Effector CD4-positive, alpha-beta T cell (primary cell): ENCODE results near the gene ACTR2.
A peak's percentile ranks its signal among the peaks of the same experiment; 100 is the strongest.

Source experiments
- DNase-seq: peaks from one replicate; pipeline ENCODE4 v3.0.0-alpha.2; 2020

ACTR2 gene

GRCh38 chr2:65281627-65282351 lies 54.2 kb downstream of the ACTR2 start:
- no peak for DNase-seq

GRCh38 chr2:65282477-65283053 lies 54.9 kb downstream of the ACTR2 start:
- no peak for DNase-seq

- no peak for DNase-seq
These were observed 59.7 kb downstream of the ACTR2 start for GRCh38 chr2:65287364-65287763.

GRCh38 chr2:65291216-65292105 lies 63.8 kb downstream of the ACTR2 start:
- no peak for DNase-seq

GRCh38 chr2:65292106-65292400 lies 64.4 kb downstream of the ACTR2 start:
- no peak for DNase-seq

DNA sequence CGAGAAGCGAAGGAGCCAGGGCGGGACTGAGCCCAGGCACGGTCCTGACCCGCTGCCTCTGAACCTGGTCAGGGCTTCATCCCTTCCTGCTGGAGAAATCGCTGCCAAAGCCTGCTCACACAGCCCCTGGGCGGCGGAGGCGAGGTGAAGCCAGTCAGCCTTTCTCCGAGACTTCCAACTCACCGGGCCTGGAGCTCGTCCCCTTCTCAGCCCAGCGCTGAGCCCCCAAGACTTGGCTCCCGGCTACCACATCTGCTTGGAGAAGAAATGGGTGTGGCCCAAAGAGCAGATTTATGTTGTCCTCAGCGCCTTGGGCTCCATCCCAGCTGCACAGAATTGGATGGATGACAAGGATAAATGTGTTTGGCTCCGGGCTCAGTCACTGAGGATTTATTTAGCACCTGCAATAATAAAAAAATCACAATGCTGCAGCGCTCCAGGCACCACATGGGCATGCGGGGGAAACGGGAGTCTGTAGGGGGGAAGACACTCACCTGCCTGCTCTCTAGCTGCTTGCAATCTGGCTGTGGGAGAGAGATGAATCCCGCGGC lies 64.9 kb downstream of the ACTR2 start:
- DNase-seq: no peak

GRCh38 chr2:65293376-65293775 lies 65.7 kb downstream of the ACTR2 start:
- no peak for DNase-seq

DNA sequence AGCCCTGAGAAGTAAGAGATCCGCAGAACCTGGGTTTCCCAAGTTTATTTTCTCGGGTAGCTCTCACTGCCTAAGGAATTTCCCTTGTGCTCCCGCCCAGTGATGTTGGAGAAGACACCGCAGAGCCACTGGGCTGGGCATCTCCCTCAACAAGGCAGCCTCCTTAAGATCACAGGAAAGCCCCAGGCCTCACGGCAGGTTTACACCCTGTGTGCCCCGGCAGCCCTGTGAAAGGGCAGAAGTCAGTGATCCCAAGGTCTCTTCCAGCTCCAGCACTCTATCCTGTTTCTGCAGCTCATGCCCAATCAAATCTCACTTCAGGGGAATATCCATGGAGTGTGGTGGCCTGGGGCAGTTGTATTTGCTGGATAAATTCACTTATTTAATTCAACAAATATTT lies 66.5 kb downstream of the ACTR2 start:
- DNase-seq: no peak

DNA sequence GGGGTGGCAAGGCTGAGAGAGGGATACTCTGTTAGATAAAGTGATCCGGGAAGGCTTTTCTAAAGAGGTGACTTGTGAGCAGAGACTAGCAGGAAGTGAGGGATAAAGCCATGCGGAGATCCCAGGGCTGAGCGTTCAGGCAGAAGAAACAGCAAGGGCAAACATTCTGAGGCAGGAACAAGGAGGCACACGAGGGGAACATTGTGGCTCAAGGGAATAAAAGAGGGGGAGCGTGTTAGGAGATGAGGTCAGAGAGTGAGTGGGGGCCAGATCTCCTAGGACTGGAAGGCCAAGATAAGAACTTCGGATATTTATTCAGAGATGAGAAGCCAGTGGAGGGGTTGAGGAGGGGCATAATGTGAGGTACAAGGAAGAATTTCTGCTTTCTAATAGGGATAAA lies 67.1 kb downstream of the ACTR2 start:
- no peak for DNase-seq

GRCh38 chr2:65296971-65297370 lies 69.3 kb downstream of the ACTR2 start:
- no peak for DNase-seq

DNA sequence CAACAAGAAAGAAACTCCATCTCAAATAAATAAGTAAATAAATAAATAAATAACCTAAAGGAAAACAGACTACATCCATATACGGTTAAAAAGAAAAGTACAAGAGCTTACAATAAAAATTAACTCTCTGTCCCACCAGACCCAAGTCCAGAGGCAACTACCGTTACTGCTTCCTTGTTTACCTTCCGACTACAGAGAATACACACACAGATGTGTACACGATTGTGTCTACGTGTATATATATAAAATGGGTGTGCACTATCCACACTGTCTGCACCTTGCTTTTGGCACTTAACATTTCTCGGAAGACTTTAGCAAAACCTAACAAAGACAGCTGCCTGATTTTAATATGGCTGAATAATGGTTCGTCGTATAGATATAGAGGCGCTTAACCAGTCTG lies 69.9 kb downstream of the ACTR2 start:
- no peak for DNase-seq

GRCh38 chr2:65298089-65298488 lies 70.5 kb downstream of the ACTR2 start:
- no peak for DNase-seq

DNA sequence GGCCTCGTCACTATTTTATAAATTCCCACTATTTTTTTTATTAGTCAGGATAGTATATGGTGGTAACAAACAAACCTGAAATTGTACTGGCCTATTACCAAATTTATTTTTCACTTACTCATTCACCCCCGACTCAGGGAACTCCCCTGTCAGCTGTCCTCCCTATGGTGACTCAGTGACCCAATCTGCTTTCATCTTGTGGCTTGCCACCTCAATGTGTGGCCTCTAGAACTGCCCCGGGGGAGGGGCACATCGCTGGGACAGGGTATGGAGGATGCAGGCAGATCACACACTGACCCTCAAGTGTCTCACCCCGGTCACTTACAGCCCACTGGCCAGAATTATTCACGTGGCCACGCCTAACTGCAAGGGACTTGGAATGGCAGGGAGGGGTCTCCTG lies 71.6 kb downstream of the ACTR2 start:
- no peak for DNase-seq

DNA sequence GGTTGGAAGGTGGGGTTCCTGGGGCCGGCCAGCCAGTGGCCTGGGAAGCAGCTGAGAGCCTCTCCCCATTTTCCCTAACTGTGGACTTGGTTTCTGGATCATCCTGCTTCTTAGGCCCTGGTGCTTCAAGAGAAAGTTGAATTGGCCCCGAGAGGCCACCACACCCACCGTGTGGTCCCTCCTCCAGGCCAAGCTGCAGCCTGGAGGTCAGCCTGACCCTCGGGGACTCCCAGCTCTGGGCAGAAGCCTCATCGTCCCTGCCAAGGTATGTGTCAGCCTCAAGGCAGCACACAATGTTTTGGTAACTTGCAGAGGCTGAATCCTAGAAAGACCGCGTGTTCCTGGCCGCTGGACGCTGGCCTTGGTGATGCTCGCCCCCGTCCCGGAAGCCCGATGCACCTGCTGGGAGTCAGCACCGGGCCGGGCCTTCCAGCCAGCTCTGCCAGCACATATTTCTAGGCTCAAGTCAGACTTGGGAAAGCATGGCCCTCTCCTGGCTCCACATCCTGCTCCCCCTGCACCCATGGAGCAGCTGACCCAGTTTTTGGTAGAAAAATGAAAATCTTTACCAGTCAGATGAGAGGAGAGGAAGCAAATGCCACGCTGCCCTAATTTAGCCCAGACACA lies 72.6 kb downstream of the ACTR2 start:
- DNase-seq: no peak

DNA sequence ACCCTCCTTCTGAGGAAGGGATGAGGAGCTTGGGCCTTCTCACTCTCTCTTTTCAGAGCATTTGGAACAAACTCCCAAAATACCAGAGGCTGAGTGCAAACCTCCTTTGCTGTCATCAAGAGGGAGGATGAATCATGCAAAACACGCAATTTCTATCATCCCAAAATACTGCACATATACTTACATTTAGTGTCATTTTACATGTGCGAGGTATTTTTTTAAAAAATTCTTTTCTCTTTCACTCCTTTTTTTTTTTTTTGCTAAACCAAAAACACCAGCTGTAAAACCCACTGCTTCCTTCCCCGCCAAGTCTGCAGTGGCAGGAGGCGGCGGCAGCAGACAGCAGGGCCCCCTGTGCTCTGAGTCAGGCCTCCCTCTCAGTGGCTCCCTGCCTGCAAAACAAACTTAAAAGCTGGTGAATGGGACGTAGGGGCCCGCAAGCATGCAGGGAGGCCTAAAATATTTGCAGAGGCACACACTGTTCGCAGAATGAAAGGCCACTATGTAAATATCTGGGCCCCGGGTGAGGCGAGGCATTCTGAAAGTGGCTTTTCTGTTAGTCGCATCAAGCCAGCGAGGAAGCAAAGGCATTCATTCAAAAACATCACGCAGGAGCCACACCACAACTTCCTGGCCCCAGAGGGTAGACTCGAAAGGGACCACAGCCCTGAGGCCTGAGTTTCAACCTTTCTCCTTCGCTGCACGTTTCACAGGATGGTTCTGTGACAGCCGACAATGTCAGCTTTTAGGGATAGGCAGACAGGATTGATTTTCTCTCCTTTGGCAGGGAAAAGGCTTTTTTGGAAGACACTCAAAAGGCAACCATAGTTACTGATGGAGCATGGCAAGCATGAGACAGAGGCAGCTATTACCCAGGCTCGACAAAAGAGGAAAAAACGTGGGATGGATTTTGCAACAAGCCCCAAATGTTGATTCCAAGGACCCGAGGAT lies 73.4 kb downstream of the ACTR2 start:
- DNase-seq: peak; percentile 44

- no peak for DNase-seq
These were observed 78.3 kb downstream of the ACTR2 start for GRCh38 chr2:65305934-65306333.

DNA sequence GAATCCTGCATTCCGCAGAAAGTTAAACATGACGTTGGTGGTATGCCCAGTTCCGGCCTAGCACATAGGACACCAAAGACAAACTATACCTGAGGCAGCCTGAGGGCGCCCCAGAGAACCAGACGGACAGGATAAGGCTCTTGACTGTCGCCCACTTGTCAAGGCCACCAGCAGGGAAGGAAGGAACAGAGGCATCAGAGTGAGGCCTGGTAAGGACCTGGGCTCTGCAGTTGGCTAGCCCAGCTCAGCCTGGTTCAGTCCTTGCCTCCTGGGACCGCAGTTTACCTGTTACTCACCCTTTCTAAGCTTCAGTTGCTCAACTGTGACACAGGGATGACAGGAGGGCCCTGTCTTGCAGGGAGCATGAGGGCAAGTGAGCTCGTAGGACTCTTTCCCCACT lies 82.1 kb downstream of the ACTR2 start:
- no peak for DNase-seq

- no peak for DNase-seq
These were observed 83.4 kb downstream of the ACTR2 start for GRCh38 chr2:65311049-65311448.

- no peak for DNase-seq
These were observed 84.0 kb downstream of the ACTR2 start for GRCh38 chr2:65311596-65311995.

DNA sequence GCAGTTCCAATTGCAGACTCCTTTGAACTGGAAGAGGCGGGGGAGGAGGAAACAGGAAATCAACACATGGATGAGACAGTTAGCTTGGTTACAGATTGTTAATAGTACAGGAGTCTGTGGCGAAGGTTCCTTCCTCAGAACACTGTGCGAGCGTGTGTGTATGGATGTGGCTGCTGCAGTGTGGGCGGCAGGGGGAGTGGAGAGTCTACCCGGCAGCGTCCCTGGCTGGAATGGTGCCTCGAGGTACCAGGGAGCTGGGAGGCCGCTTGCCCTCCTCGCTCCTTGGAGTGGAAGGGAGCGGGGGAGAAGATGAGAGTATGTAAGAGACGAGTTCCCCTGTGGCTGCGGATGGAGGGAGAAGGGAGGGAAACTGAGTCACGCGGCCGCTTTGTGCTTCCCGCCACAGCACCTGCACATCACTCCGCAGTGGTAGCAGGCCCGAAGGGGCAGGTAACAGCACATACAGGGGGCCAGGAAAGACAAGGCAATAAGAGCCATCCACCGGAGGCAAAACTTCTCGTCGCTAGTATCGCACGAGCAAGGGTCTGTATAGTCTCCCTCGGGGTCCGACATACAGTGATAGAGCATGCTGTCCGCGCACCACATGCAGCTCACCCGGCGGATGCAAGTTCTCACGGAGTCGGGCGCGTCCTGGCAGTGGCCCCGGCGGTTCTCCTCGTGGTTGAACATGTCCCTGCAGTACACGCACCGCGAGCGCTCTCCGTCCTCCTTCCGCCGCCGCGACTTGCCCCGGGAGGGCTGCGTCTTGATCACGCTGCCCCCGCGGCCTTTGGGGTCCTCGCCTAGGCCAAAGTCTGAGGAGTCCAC lies 85.7 kb downstream of the ACTR2 start:
- no peak for DNase-seq

DNA sequence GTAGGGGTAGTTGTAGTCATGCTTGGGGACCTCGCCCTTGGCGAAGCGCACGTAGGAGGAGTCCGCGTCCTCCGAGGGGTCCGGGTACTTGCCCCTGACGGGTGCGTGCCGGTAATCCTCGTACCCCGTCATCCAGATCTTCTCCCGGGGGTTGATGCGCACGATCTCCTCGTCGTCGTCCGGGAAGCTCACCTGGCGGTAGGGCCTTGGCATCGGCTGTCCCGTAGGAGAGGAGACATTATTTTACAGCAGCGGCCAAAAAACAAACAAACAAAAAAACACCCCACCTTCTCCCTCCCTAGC lies 86.3 kb downstream of the ACTR2 start:
- no peak for DNase-seq
